Measurements from ENCODE around the gene ENOX1. TPM values are rescaled to one million over a fixed set of nuclear protein-coding genes. Genes with fewer than 3 reads are reported as not detected.

Gene ENOX1
- total and polyA plus RNA-seq, 2 donors (not counting 3 experiments of a cell fraction or from before 2014, with no cell fraction given) = 0.17 to 0.97 TPM

- Histone ChIP-seq H3K9me3 (replicated peaks; ENCODE audit: control insufficient read depth, insufficient read depth, low read length) (no peaks in the 10 kb centered on the region), H4K20me1 (replicated peaks; ENCODE audit: control insufficient read depth, extremely low read depth, insufficient read depth, low read length) (no peaks in the 10 kb centered on the region), H3K4me1 (ENCODE audit: control insufficient read depth, extremely low read depth, insufficient read depth, low read length) (no peaks in the 10 kb centered on the region), H3K27me3 (ENCODE audit: control insufficient read depth in 2 of 2, insufficient read depth in 2 of 2, low read length in 2 of 2) (no peaks in the 10 kb centered on the region), H3K9ac (replicated peaks; ENCODE audit: extremely low read depth, insufficient read depth, low read length) (no peak overlapping the region), H2AFZ (ENCODE audit: low read depth, low read length) (no peak overlapping the region), H3K9me1 (replicated peaks; ENCODE audit: control insufficient read depth, extremely low read depth, insufficient read depth, low read length) (no peaks in the 10 kb centered on the region), H3K4me2 (ENCODE audit: insufficient read depth, low read length) (no peak overlapping the region), H3K4me3 (replicated peaks in 1 of 3; ENCODE audit: insufficient read depth in 1 of 3, low read depth in 1 of 3, low read length in 3 of 3) (no peak overlapping the region), H3K27ac (ENCODE audit: insufficient read depth, low read depth, low read length) (no peak overlapping the region), H3K79me2 (ENCODE audit: control insufficient read depth, insufficient read depth, low read length) (no peaks in the 10 kb centered on the region), H3K36me3 (ENCODE audit: control insufficient read depth in 2 of 2, extremely low read depth in 1 of 2, insufficient read depth in 2 of 2, low read length in 2 of 2) (no peaks in the 10 kb centered on the region)
- FAIRE-seq (no peak), DNase-seq (ENCODE audit: low read depth, low spot score) (no peak)
- dilution Hi-C loops (cut with MboI; ENCODE audit: extremely low pct_ligation_motif_present, low sequenced_read_pairs) (no loop called here), intact Hi-C loops (cut with micrococcal nuclease) (no loop called here)
- POLR2A ChIA-PET = no interaction called here
- TF ChIP-seq MYC (IDR thresholded peaks at IDR 0.05; ENCODE audit: low read depth, low read length) = no peak
- TF ChIP-seq JUN (IDR thresholded peaks at IDR 0.05; ENCODE audit: borderline replicate concordance, insufficient read depth, insufficient read length, low read depth) = no peak
- TF ChIP-seq FOS (IDR thresholded peaks at IDR 0.05; ENCODE audit: borderline replicate concordance, insufficient read depth, low read length) = no peak
- no peak for TF ChIP-seq GATA2 (IDR thresholded peaks at IDR 0.05; ENCODE audit: insufficient read depth, insufficient read length, low read depth, low read length)
- TF ChIP-seq POLR2AphosphoS5 (IDR thresholded peaks at IDR 0.05; ENCODE audit: insufficient read depth, low read depth, low read length) = no peak
- TF ChIP-seq, protein P1, sequence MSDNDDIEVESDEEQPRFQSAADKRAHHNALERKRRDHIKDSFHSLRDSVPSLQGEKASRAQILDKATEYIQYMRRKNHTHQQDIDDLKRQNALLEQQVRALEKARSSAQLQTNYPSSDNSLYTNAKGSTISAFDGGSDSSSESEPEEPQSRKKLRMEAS (IDR thresholded peaks at IDR 0.05; ENCODE audit: insufficient read depth, insufficient read length) = no peak
- TF ChIP-seq EZH2 (IDR thresholded peaks at IDR 0.05; ENCODE audit: borderline replicate concordance, low read depth, low read length, severe bottlenecking) = no peak
- no TSS peak for BruUV-seq (replicated peaks)
- CTCF ChIA-PET = interaction anchor here (1.3 kb wide), 1 partner anchor 10 kb away, joined by 5 read pairs; no protein-coding TSS in a partner anchor
Measured at GRCh38 chr13:43657485-43657884, 129.3 kb downstream of the ENOX1 start.

GRCh38 chr13:43653980-43654379 is 132.8 kb downstream of the ENOX1 start:
- Histone ChIP-seq H4K20me1 (replicated peaks; ENCODE audit: control insufficient read depth, extremely low read depth, insufficient read depth, low read length) (no peaks in the 10 kb centered on the region), H3K4me3 (replicated peaks in 1 of 3; ENCODE audit: insufficient read depth in 1 of 3, low read depth in 1 of 3, low read length in 3 of 3) (no peak overlapping the region), H3K4me2 (ENCODE audit: insufficient read depth, low read length) (no peak overlapping the region), H3K79me2 (ENCODE audit: control insufficient read depth, insufficient read depth, low read length) (no peaks in the 10 kb centered on the region), H3K4me1 (ENCODE audit: control insufficient read depth, extremely low read depth, insufficient read depth, low read length) (no peaks in the 10 kb centered on the region), H3K9me3 (replicated peaks; ENCODE audit: control insufficient read depth, insufficient read depth, low read length) (no peaks in the 10 kb centered on the region), H2AFZ (ENCODE audit: low read depth, low read length) (no peak overlapping the region), H3K36me3 (ENCODE audit: control insufficient read depth in 2 of 2, extremely low read depth in 1 of 2, insufficient read depth in 2 of 2, low read length in 2 of 2) (no peaks in the 10 kb centered on the region), H3K9ac (replicated peaks; ENCODE audit: extremely low read depth, insufficient read depth, low read length) (no peak overlapping the region), H3K27ac (ENCODE audit: insufficient read depth, low read depth, low read length) (no peak overlapping the region), H3K27me3 (ENCODE audit: control insufficient read depth in 2 of 2, insufficient read depth in 2 of 2, low read length in 2 of 2) (no peaks in the 10 kb centered on the region), H3K9me1 (replicated peaks; ENCODE audit: control insufficient read depth, extremely low read depth, insufficient read depth, low read length) (no peaks in the 10 kb centered on the region)
- no peak for DNase-seq (ENCODE audit: low read depth, low spot score)
- ChIA-PET POLR2A (no interaction called here), CTCF (no interaction called here)
- TF ChIP-seq MYC (IDR thresholded peaks at IDR 0.05; ENCODE audit: low read depth, low read length) = no peak
- no TSS peak for BruUV-seq (replicated peaks)
- dilution Hi-C loops (cut with MboI; ENCODE audit: extremely low pct_ligation_motif_present, low sequenced_read_pairs) (no loop called here), intact Hi-C loops (cut with micrococcal nuclease) (no loop called here)
- FAIRE-seq = no peak
